Measurements from ENCODE around the gene MYBPC2.

- TF ChIP-seq CTCF (IDR thresholded peaks at IDR 0.05), result no peak
- no peak for TF ChIP-seq EZH2 (IDR thresholded peaks at IDR 0.05)
- no peak for TF ChIP-seq EZH2phosphoT487 (IDR thresholded peaks at IDR 0.05)
These were observed 56.8 kb downstream of the MYBPC2 start for GRCh38 chr19:50489461-50490011.

All from neural progenitor cell (in vitro differentiated cells).